Measurements from ENCODE around the gene TMEM165. TPM values are rescaled to one million over a fixed set of nuclear protein-coding genes. Genes with fewer than 3 reads are reported as not detected.

Gene TMEM165
- total RNA-seq, 4 donors from 2014 or later, result 82.5 to 129 (median 98.3) TPM

DNA sequence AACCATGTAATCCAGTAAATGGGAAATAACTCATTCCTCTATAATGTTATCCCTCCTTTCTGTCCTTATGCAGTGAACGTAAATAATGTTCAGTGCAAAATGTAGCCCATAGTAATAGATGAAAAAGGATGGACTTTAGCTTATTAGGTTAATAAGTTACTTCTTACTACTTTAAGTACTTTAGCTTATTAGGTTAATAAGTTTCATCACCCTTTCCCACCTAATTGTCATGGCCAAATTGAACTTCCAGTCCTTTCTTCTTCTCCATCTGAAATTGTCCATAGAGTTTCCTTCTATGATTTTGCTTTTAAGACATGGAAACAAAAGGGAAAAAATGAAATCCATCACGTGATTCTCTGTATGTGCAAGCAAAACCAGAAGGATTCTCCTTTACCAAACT lies 15.2 kb upstream of the TMEM165 start:
- 91% methylated on average over 2 of the region's 2 CpGs for WGBS
- H3K27me3 ChIP-seq, result no peaks in the 10 kb centered on the region
- no peaks in the 10 kb centered on the region for H3K9me3 ChIP-seq
- no peak for DNase-seq (ENCODE audit: low spot score in 2 of 2)
- no peak overlapping the region for H3K27ac ChIP-seq
- H3K36me3 ChIP-seq, result no peaks in the 10 kb centered on the region
- H3K4me3 ChIP-seq, result no peak overlapping the region
- peaks cover 4% of the 10 kb centered on the region for H3K4me1 ChIP-seq
- TF ChIP-seq CTCF (IDR thresholded peaks at IDR 0.05) (no peak), EP300 (IDR thresholded peaks at IDR 0.05) (no peak), POLR2AphosphoS5 (IDR thresholded peaks at IDR 0.05) (no peak), POLR2A (IDR thresholded peaks at IDR 0.05) (no peak)

DNA sequence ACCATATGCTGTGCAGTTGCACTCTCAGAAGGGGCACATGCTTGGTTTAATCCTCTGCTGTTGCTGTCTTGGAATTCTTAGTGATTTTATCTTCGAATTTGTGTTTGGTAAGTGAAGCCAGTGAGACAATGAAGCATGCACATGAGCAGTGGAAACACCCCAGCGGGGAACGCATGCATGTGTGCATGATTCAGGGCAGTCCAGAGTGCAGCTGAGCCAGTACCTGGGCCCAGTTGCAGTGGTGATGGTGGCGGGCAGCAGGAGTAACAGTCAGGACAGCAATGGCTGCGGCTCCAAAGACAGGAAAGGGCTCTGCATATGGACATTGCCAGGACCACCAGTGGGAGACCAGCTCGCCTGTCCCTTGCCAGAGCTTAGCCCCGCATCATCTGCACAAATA lies 14.3 kb upstream of the TMEM165 start:
- no peak for TF ChIP-seq EP300 (IDR thresholded peaks at IDR 0.05)
- TF ChIP-seq CTCF (IDR thresholded peaks at IDR 0.05), result no peak
- no peak for TF ChIP-seq POLR2A (IDR thresholded peaks at IDR 0.05)
- no peak for TF ChIP-seq POLR2AphosphoS5 (IDR thresholded peaks at IDR 0.05)
- Histone ChIP-seq H3K4me1 (peaks cover 4% of the 10 kb centered on the region), H3K27me3 (no peaks in the 10 kb centered on the region), H3K4me3 (no peak overlapping the region), H3K9me3 (no peaks in the 10 kb centered on the region), H3K36me3 (no peaks in the 10 kb centered on the region), H3K27ac (no peak overlapping the region)
- 84% methylated on average over 7 of the region's 7 CpGs for WGBS
- no peak for DNase-seq (ENCODE audit: low spot score in 2 of 2)

DNA sequence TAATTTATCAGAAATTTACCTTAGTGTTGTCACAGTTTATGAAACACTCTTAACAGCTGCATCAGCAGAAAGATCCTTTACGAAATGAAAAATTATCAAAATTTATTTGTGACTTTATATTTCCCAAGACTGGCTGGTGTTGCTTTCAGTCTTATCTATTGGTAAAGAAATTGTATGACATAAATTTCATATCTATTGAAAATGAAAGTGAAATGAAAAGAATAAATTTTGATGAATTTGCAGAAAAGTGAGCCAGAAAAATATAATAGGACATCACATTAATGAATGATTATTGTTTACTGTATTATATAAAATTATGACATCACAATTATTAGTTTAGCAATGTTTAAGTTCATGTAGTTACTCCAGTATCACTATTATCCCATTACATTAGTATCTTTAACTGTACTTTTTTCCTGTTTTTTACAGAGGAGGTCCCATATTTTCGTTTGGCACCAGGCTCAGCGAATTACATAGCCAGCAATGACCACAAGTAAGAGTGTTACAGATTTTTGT lies 13.2 kb upstream of the TMEM165 start:
- Histone ChIP-seq H3K9me3 (no peaks in the 10 kb centered on the region), H3K36me3 (no peaks in the 10 kb centered on the region), H3K4me1 (peaks cover 4% of the 10 kb centered on the region), H3K4me3 (no peak overlapping the region), H3K27me3 (no peaks in the 10 kb centered on the region), H3K27ac (no peak overlapping the region)
- WGBS, result 91% methylated on average over 3 of the region's 3 CpGs
- no peak for TF ChIP-seq EP300 (IDR thresholded peaks at IDR 0.05)
- no peak for TF ChIP-seq POLR2AphosphoS5 (IDR thresholded peaks at IDR 0.05)
- TF ChIP-seq CTCF (IDR thresholded peaks at IDR 0.05), result no peak
- no peak for TF ChIP-seq POLR2A (IDR thresholded peaks at IDR 0.05)
- DNase-seq (ENCODE audit: low spot score in 2 of 2), result no peak

- no peak for DNase-seq (ENCODE audit: low spot score in 2 of 2)
- Histone ChIP-seq H3K4me3 (no peak overlapping the region), H3K27ac (no peak overlapping the region), H3K9me3 (no peaks in the 10 kb centered on the region), H3K4me1 (no peaks in the 10 kb centered on the region), H3K36me3 (no peaks in the 10 kb centered on the region), H3K27me3 (no peaks in the 10 kb centered on the region)
- 90% methylated on average over 3 of the region's 3 CpGs for WGBS
- TF ChIP-seq POLR2A (IDR thresholded peaks at IDR 0.05) (no peak), POLR2AphosphoS5 (IDR thresholded peaks at IDR 0.05) (no peak), CTCF (IDR thresholded peaks at IDR 0.05) (no peak), EP300 (IDR thresholded peaks at IDR 0.05) (no peak)
Measured at GRCh38 chr4:55385201-55385649, 10.5 kb upstream of the TMEM165 start.

DNA sequence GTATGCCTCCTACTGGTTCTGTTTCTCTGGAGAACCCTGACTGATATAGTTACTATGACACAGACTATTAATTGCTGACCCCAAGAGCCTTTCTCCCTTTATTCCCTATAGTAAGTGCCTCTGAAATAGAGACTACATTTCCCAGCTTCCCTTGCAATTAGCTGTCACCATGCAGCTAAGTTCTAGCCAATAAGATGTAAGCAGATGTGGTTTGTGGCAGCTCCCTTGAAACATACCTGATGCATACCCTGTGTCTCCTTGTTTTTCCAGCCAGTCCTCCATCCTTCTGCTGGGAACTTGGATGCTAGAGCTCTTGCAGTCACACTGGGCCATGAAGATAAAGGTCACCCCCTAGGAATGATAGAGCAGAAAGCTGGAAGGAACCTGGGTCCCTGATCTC lies 9.7 kb upstream of the TMEM165 start:
- Histone ChIP-seq H3K4me1 (no peaks in the 10 kb centered on the region), H3K36me3 (no peaks in the 10 kb centered on the region), H3K4me3 (no peak overlapping the region), H3K27me3 (no peaks in the 10 kb centered on the region), H3K9me3 (no peaks in the 10 kb centered on the region), H3K27ac (no peak overlapping the region)
- no peak for DNase-seq (ENCODE audit: low spot score in 2 of 2)
- TF ChIP-seq POLR2A (IDR thresholded peaks at IDR 0.05) (no peak), POLR2AphosphoS5 (IDR thresholded peaks at IDR 0.05) (no peak), EP300 (IDR thresholded peaks at IDR 0.05) (no peak), CTCF (IDR thresholded peaks at IDR 0.05) (no peak)
